Astrocyte of the cerebellum (primary cell): ENCODE measurements around the gene TMEM86A.

Experiments
- DNase-seq: peaks from one replicate; pipeline ENCODE4 v3.0.0-alpha.2; 2011; ENCODE audit warnings: low read depth
- H3K4me3 ChIP-seq: 2 replicates; pipeline ENCODE4 v1.5.1; 2011; ENCODE audit warnings: mild to moderate bottlenecking, low read depth, low read length, moderate library complexity
- in situ Hi-C: cut with HindIII; loops from 2 replicates; pipeline ENCODE4 v1.10.0; 2017; ENCODE audit warnings: low sequenced_read_pairs
- TF ChIP-seq, protein P1 (sequence below): IDR thresholded peaks from 2 replicates; pipeline ENCODE4 v1.5.1; 2012; ENCODE audit warnings: low read length, low read depth, moderate library complexity, mild to moderate bottlenecking; ENCODE audit errors: missing control alignments

Gene TMEM86A

DNA sequence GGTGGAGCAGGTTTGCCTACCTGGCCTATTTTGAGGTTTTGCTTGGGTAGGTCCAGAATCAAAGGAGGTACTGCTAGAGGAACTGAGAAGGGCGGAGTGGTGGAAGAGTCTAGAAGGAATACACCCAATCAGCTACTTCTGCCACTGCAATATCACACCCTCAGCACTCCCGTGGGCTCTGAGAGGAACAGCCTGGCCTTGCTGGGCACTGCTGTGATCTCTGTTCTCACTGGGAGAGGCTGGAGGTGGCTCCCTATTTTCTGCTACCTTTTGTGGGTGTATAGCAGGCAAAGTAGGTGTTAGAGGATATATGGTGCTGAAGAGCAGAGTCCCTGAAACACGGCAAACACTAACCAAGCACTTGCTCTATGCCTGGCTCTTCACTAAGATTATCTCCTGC is 52.4 kb downstream of the TMEM86A start:
- no peak overlapping the region for H3K4me3 ChIP-seq
- DNase-seq, result no peak
- TF ChIP-seq, protein P1, sequence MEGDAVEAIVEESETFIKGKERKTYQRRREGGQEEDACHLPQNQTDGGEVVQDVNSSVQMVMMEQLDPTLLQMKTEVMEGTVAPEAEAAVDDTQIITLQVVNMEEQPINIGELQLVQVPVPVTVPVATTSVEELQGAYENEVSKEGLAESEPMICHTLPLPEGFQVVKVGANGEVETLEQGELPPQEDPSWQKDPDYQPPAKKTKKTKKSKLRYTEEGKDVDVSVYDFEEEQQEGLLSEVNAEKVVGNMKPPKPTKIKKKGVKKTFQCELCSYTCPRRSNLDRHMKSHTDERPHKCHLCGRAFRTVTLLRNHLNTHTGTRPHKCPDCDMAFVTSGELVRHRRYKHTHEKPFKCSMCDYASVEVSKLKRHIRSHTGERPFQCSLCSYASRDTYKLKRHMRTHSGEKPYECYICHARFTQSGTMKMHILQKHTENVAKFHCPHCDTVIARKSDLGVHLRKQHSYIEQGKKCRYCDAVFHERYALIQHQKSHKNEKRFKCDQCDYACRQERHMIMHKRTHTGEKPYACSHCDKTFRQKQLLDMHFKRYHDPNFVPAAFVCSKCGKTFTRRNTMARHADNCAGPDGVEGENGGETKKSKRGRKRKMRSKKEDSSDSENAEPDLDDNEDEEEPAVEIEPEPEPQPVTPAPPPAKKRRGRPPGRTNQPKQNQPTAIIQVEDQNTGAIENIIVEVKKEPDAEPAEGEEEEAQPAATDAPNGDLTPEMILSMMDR, result no peak
- in situ Hi-C loops, result no loop called here

DNA sequence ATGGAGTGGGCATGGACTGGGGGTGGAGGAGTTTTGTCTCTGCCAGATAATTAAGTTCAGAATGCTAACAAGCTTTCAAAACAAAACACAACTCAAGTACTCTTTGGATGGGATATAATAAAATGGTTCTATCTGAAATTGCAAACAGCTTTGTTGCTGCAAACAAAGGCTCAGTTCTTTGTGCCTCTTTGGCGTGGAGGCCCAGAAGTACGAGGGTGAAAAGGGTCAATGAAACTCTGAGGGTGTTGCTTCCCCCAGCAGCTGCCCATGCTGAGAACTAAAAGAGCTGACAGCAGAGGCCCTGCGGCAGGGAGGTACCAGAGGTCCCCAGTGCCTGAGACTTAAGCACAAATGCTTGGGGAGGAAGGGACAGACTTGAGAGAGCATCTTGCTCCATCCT is 53.9 kb downstream of the TMEM86A start:
- TF ChIP-seq, protein P1, result no peak
- DNase-seq, result no peak
- no peak overlapping the region for H3K4me3 ChIP-seq
- in situ Hi-C loops, result no loop called here

DNA sequence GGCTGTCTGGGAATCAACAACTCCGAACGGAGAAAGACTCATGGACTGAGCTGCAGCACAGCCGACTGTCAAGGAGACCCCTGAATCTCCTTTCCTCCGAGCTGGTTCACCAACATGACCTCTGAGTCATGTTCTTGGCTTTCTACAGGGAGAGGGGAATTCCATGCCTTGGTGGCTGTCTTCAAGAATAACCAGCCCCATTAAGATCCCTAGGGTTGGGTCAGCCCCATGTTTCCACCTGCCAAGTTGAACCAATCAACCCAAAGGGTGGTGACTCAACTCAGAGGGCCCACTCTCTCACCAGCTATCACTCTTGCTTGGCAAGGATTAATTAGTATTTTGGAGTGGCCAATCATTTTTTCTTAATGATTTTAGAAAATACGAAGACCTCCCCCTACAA is 55.7 kb downstream of the TMEM86A start:
- TF ChIP-seq, protein P1, result no peak
- in situ Hi-C loops, result no loop called here
- DNase-seq, result no peak
- no peak overlapping the region for H3K4me3 ChIP-seq
